Nephron (organoid): ENCODE results near the gene ASPDH.
A peak's percentile ranks its signal among the peaks of the same experiment; 100 is the strongest.
"Not testable (repeated sequence)": the region's sequence is repeated elsewhere in the genome, so short reads cannot be mapped to it uniquely, and the experiment has no call there.

Experiments
- H3K27ac Mint-ChIP-seq, 3 experiments: 2 replicates each; pipeline ENCODE4 v1.8.0; 2020; ENCODE audit warnings: mixed read lengths in 3 of 3, mild to moderate bottlenecking in 2 of 3, moderate library complexity in 1 of 3
- H3K27me3 Mint-ChIP-seq: 2 replicates; pipeline ENCODE4 v1.8.0; 2021; ENCODE audit warnings: low read depth, mild to moderate bottlenecking, moderate library complexity, mixed read lengths
- H3K36me3 Mint-ChIP-seq: 2 replicates; pipeline ENCODE4 v1.8.0; 2020; ENCODE audit warnings: low read depth, mixed read lengths
- H3K4me1 Mint-ChIP-seq: 2 replicates; pipeline ENCODE4 v1.8.0; 2020; ENCODE audit warnings: mixed read lengths
- H3K4me3 Mint-ChIP-seq, 3 experiments: 2 replicates each; pipeline ENCODE4 v1.8.0; 2020; ENCODE audit warnings: mild to moderate bottlenecking in 3 of 3, mixed read lengths in 3 of 3, moderate library complexity in 2 of 3
- H3K9me3 Mint-ChIP-seq: 2 replicates; pipeline ENCODE4 v1.8.0; 2020; ENCODE audit warnings: mixed read lengths
- TF ChIP-seq, protein P1 (sequence below), 3 experiments: fragments of 200-600 bp; sonication (generic); IDR thresholded peaks; one replicate each; pipeline ENCODE4 v1.5.0; 2021; ENCODE audit warnings: antibody characterized with exemption in 3 of 3; ENCODE audit not compliant: unreplicated experiment in 3 of 3

Gene ASPDH

DNA sequence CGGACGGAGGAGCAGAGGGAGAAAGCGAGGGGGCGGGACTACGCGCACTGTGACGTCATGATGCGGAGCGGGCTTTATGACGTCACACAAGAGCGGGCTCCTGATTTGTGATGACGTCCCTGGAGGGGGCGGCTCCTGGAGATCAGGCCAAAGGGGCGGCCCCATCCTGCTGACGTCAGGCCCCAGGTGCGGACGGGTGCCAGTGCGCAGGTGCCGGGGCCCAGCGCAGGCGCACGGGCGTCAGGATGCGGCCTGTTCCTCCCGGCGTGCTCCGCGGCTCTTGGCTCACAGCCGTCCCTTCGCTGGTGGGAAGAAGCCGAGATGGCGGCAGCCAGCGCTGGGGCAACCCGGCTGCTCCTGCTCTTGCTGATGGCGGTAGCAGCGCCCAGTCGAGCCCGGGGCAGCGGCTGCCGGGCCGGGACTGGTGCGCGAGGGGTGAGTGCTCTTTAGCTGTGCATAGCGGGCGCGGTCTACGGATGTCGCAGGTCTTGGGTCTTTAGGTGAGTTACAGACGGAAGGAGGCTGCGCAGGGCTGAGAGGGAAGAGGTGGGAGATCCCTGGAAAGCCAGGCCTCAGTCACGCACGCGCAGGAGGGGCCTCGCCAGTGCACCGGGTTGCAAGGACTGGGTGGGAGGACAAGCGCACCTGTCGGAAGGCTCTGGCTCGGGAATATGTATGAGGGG is 37.3 kb downstream of the ASPDH start, which contains the start of the genes EMC10 and GARIN5A:
Gene EMC10 (plus strand): TSS at position 284 of the 683 bp plus-strand sequence. CDS start 38 bp downstream, at position 322.
Gene GARIN5A (minus strand): TSS at position 625 of the 683 bp plus-strand sequence. CDS start 460 bp downstream, at position 165.
- Mint-ChIP-seq H3K27ac (peak within 1 kb of the TSS; percentile 89 to 99 (median 98)), H3K27me3 (no peaks in the 10 kb centered on the region), H3K4me3 (peak within 1 kb of the TSS; percentile 97 to 98 (median 98)), H3K4me1 (peaks cover 14% of the 10 kb centered on the region), H3K9me3 (peaks cover 3% of the 10 kb centered on the region), H3K36me3 (peaks cover 36% of the 10 kb centered on the region)
- TF ChIP-seq, protein P1, sequence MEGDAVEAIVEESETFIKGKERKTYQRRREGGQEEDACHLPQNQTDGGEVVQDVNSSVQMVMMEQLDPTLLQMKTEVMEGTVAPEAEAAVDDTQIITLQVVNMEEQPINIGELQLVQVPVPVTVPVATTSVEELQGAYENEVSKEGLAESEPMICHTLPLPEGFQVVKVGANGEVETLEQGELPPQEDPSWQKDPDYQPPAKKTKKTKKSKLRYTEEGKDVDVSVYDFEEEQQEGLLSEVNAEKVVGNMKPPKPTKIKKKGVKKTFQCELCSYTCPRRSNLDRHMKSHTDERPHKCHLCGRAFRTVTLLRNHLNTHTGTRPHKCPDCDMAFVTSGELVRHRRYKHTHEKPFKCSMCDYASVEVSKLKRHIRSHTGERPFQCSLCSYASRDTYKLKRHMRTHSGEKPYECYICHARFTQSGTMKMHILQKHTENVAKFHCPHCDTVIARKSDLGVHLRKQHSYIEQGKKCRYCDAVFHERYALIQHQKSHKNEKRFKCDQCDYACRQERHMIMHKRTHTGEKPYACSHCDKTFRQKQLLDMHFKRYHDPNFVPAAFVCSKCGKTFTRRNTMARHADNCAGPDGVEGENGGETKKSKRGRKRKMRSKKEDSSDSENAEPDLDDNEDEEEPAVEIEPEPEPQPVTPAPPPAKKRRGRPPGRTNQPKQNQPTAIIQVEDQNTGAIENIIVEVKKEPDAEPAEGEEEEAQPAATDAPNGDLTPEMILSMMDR (IDR thresholded peaks at IDR 0.05; ENCODE audit: unreplicated experiment in 3 of 3) = no peak

DNA sequence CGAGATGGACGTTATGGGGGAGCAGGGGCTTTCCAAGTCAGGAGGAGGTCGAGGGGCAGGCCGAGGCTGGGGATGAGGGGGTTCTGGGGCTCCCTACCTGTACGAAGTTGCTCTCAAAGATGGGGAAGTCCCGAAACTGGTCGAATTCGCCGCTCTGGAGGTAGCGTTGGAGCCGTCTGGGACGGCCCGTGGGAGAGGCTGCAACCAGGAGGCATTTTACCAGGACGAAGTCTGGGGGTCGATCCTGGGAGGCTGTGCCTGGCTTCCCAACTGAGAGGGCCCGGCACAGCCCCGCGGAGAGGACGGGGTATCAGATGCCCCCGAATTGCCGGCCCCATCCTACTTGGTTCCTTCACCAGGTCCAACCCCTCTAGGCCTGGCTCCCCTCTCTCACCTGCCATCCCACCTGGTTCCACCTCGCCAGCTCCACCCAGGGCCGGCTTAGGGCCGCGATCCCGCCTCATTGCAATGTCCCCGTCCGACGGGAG is 37.9 kb downstream of the ASPDH start:
- H3K9me3 Mint-ChIP-seq = peaks cover 3% of the 10 kb centered on the region
- no peaks in the 10 kb centered on the region for H3K27me3 Mint-ChIP-seq
- H3K36me3 Mint-ChIP-seq = peaks cover 31% of the 10 kb centered on the region
- peaks cover 14% of the 10 kb centered on the region for H3K4me1 Mint-ChIP-seq
- TF ChIP-seq, protein P1 (IDR thresholded peaks at IDR 0.05; ENCODE audit: unreplicated experiment in 3 of 3) = no peak
- peak overlapping the region in 1 of 3 experiments; percentile 99 for H3K27ac Mint-ChIP-seq
- peak overlapping the region; percentile 97 to 98 (median 98) for H3K4me3 Mint-ChIP-seq

DNA sequence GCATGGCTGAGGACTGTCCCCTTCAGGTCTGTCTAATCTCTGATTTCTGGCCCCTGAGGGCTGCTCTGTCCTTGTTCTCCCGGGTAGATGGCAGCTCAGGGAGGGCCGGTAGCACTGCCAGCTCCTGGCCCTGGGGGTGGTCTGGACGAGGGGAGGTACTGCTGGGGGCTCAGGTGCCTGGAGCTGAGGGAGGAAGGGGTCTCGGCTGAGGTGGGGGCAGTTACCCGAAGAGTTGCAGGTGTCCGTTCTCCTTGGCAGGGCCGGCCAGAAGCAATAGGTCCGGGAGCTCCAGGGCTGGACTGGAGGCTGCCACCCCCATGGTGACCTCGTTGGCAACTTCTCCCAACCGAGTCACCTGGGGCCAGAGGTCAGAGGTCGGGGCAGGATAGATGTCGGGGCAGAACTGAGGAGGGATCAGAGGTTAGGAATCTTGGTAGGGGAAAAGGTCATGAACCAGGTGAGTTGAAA is 38.6 kb downstream of the ASPDH start:
- Mint-ChIP-seq H3K36me3 (peaks cover 30% of the 10 kb centered on the region), H3K4me3 (peak overlapping the region; percentile 80 to 98 (median 97)), H3K27me3 (no peaks in the 10 kb centered on the region), H3K9me3 (peaks cover 3% of the 10 kb centered on the region), H3K27ac (peak overlapping the region in 2 of 3 experiments; percentile 32 to 34), H3K4me1 (peaks cover 14% of the 10 kb centered on the region)
- TF ChIP-seq, protein P1 (IDR thresholded peaks at IDR 0.05; ENCODE audit: unreplicated experiment in 3 of 3) = no peak

DNA sequence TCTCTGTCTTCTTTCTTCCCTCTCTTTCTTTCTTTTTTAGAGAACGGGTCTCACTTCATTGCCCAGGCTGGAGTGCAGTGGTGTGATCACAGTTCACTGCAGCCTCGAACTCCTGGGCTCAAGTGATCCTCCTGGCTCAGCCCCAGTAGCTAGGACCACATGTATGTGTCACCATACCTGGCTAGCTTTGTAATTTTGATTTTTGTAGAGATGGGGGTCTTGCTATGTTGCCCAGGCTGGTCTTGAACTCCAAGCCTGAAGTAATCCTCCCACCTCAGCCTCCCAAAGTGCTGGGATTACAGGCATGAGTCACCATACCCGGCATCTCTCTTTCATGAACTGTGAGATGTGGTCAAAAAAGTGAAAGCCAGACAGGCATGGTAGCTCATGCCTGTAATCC is 40.4 kb downstream of the ASPDH start:
- H3K36me3 Mint-ChIP-seq = peaks cover 18% of the 10 kb centered on the region
- peak overlapping the region in 1 of 3 experiments; percentile 17 for H3K27ac Mint-ChIP-seq
- H3K4me1 Mint-ChIP-seq = peaks cover 14% of the 10 kb centered on the region
- H3K4me3 Mint-ChIP-seq, H3K9me3 Mint-ChIP-seq, H3K27me3 Mint-ChIP-seq: not testable (repeated sequence)

- Mint-ChIP-seq H3K4me1 (peaks cover 3% of the 10 kb centered on the region), H3K9me3 (no peaks in the 10 kb centered on the region), H3K27ac (no peak overlapping the region), H3K36me3 (no peaks in the 10 kb centered on the region), H3K4me3 (no peak overlapping the region), H3K27me3 (peaks cover 1% of the 10 kb centered on the region)
- TF ChIP-seq, protein P1 (IDR thresholded peaks at IDR 0.05; ENCODE audit: unreplicated experiment in 3 of 3) = no peak
Measured at GRCh38 chr19:50468818-50469217, 44.9 kb downstream of the ASPDH start.

DNA sequence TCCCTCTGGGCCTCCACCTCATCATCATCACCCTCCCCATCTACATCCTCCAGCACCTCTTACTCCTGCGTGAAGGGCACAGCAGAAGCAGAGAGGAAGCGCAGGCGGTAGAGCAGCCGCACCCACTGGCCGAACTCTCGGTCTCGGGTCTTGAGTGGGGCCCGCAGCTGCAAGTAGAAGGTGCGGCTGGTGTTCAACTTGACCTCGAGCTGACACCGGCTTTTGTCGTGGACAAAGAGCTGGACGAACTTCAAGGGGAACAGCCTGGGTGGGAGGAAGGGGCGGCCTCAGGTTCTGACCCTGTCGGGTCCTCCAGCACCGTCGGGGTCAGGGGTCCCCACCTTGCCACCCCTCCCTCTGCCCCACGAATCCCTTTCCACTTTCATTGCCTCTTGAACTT is 46.1 kb downstream of the ASPDH start:
- TF ChIP-seq, protein P1 (IDR thresholded peaks at IDR 0.05; ENCODE audit: unreplicated experiment in 3 of 3) = no peak
- Mint-ChIP-seq H3K27ac (no peak overlapping the region), H3K9me3 (no peaks in the 10 kb centered on the region), H3K4me1 (peaks cover 3% of the 10 kb centered on the region), H3K4me3 (no peak overlapping the region), H3K27me3 (peaks cover 3% of the 10 kb centered on the region), H3K36me3 (no peaks in the 10 kb centered on the region)
